Neural progenitor cell (in vitro differentiated cells): ENCODE measurements around the gene CST3. TPM values are rescaled to one million over a fixed set of nuclear protein-coding genes. Genes with fewer than 3 reads are reported as not detected.
"Not testable (repeated sequence)": the region's sequence is repeated elsewhere in the genome, so short reads cannot be mapped to it uniquely, and the experiment has no call there.

ENCODE experiments used
- DNase-seq: peaks from one replicate; pipeline ENCODE4 v3.0.0-alpha.2; 2016; ENCODE audit warnings: low spot score
- H2AFZ ChIP-seq: fragments of 200-600 bp; sonication (generic); replicated peaks from 2 replicates; pipeline ENCODE4 v1.6.1; 2016; ENCODE audit warnings: antibody characterized with exemption
- H3F3A ChIP-seq: fragments of 200-600 bp; sonication (generic); 2 replicates; pipeline ENCODE4 v1.6.1; 2016; ENCODE audit warnings: antibody characterized with exemption, low read depth
- H3K27ac ChIP-seq: fragments of 200-600 bp; sonication (generic); 2 replicates; pipeline ENCODE4 v1.5.1; 2016; ENCODE audit warnings: mild to moderate bottlenecking
- H3K27me3 ChIP-seq: fragments of 200-600 bp; sonication (generic); 2 replicates; pipeline ENCODE4 v1.6.1; 2016; ENCODE audit warnings: mild to moderate bottlenecking, moderate library complexity
- H3K36me3 ChIP-seq: fragments of 200-600 bp; sonication (generic); 2 replicates; pipeline ENCODE4 v1.5.1; 2016
- H3K4me1 ChIP-seq: fragments of 200-600 bp; sonication (generic); 2 replicates; pipeline ENCODE4 v1.6.1; 2016; ENCODE audit warnings: mixed run types
- H3K4me2 ChIP-seq: fragments of 200-600 bp; sonication (generic); 2 replicates; pipeline ENCODE4 v1.6.1; 2016
- H3K4me3 ChIP-seq: fragments of 200-600 bp; sonication (generic); 2 replicates; pipeline ENCODE4 v1.5.1; 2016
- H3K79me2 ChIP-seq: fragments of 200-600 bp; sonication (generic); 2 replicates; pipeline ENCODE4 v1.6.1; 2016; ENCODE audit warnings: low read depth
- H3K9ac ChIP-seq: fragments of 200-600 bp; sonication (generic); 2 replicates; pipeline ENCODE4 v1.6.1; 2016
- H3K9me3 ChIP-seq: fragments of 200-600 bp; sonication (generic); 2 replicates; pipeline ENCODE4 v1.5.1; 2016; ENCODE audit warnings: low read depth
- H4K20me1 ChIP-seq: fragments of 200-600 bp; sonication (generic); 2 replicates; pipeline ENCODE4 v1.6.1; 2016; ENCODE audit warnings: low read depth
- H3K27ac Mint-ChIP-seq: 3 replicates; pipeline ENCODE4 v1.8.0; 2021; ENCODE audit warnings: mixed read lengths
- H3K27me3 Mint-ChIP-seq: 2 replicates; pipeline ENCODE4 v1.8.0; 2022; ENCODE audit warnings: low read depth, mild to moderate bottlenecking, inconsistent platforms, moderate library complexity, mixed read lengths; ENCODE audit not compliant: insufficient read depth
- H3K36me3 Mint-ChIP-seq: 3 replicates; pipeline ENCODE4 v1.8.0; 2021; ENCODE audit warnings: mixed read lengths
- H3K4me1 Mint-ChIP-seq: 3 replicates; pipeline ENCODE4 v1.8.0; 2021; ENCODE audit warnings: mixed read lengths
- H3K4me3 Mint-ChIP-seq: 3 replicates; pipeline ENCODE4 v1.8.0; 2021; ENCODE audit warnings: mild to moderate bottlenecking, moderate library complexity, mixed read lengths
- H3K9me3 Mint-ChIP-seq: 3 replicates; pipeline ENCODE4 v1.8.0; 2020; ENCODE audit warnings: mixed read lengths
- CTCF ChIP-seq: fragments of 200-600 bp; sonication (generic); IDR thresholded peaks from 2 replicates; pipeline ENCODE4 v1.5.1; 2017; ENCODE audit warnings: antibody characterized with exemption, mild to moderate bottlenecking
- EZH2 ChIP-seq: fragments of 200-600 bp; sonication (generic); IDR thresholded peaks from 2 replicates; pipeline ENCODE4 v1.6.1; 2017; ENCODE audit warnings: antibody characterized with exemption, mild to moderate bottlenecking, moderate library complexity
- EZH2phosphoT487 ChIP-seq: fragments of 200-600 bp; sonication (generic); IDR thresholded peaks from 2 replicates; pipeline ENCODE4 v1.6.1; 2017; ENCODE audit warnings: antibody characterized with exemption
- total RNA-seq: library from RNA; depleted of rRNA; stranded (reverse); fragments of >200 nt; gene quantifications from 2 replicates; pipeline ENCODE4 v1.2.3, GENCODE V29; 2015; ENCODE audit warnings: low replicate concordance

The CST3 gene, protein sequence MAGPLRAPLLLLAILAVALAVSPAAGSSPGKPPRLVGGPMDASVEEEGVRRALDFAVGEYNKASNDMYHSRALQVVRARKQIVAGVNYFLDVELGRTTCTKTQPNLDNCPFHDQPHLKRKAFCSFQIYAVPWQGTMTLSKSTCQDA
- 20.8 and 58.0 TPM in 2 replicates for total RNA-seq

DNA sequence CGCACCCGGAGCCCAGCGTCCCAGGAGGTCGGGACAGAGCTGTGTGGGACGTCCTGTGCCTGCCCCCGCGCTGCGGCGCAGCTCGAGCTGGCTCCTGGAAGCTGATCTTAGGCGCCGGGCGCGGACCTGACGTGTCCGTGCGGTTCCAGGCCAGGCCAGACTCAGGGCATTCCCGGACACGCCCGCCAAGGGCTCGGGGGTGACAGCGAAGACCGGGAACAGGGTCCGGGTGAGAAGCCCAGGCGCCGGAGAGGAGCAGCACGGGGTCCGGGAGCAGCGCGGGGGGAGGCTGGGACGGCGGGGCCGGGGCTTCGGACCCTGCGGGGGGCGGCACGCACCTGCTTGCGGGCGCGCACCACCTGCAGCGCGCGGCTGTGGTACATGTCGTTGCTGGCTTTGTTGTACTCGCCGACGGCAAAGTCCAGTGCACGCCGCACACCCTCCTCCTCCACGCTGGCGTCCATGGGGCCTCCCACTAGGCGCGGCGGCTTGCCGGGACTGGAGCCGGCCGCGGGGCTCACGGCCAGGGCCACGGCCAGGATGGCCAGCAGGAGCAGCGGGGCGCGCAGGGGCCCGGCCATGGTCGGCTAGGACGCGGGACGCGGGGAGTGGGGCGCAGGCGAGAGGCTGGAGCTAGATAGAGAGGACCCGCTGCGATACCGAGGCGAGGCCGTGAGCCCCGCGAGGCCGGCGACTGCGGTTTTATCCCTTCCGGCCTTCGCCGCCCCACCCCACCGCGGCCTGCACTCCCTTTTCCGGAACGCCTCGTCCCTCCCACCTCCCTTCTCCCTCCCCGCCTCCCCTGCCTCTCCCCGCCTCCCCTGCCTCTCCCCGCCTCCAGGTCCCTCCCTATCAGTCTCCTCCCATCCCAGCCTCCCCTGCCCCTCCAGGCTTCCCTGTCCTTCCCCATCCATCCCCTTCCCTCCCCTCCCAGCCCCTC is at the start of gene CST3:
Gene CST3, minus strand, starts transcription at position 674 of the 940 bp plus-strand sequence. Its CDS starts 93 bp downstream, at position 581.
- Histone ChIP-seq H3K9ac (peak within 1 kb of the TSS; percentile 21), H3K79me2 (no peaks in the 10 kb centered on the region), H3K4me2 (peak within 1 kb of the TSS; percentile 97), H3K27me3 (peaks cover 14% of the 10 kb centered on the region), H4K20me1 (peaks cover 11% of the 10 kb centered on the region), H3K4me1 (peaks cover 6% of the 10 kb centered on the region), H3F3A (peaks cover 5% of the 10 kb centered on the region), H3K4me3 (peak within 1 kb of the TSS; percentile 80), H3K27ac (no peak within 1 kb of the TSS), H2AFZ (peak within 1 kb of the TSS; percentile 74), H3K9me3 (no peaks in the 10 kb centered on the region), H3K36me3 (no peaks in the 10 kb centered on the region)
- Mint-ChIP-seq H3K4me3 (peak within 1 kb of the TSS; percentile 94), H3K9me3 (no peaks in the 10 kb centered on the region), H3K36me3 (peaks cover 6% of the 10 kb centered on the region), H3K27ac (peak within 1 kb of the TSS; percentile 82), H3K4me1 (peaks cover 14% of the 10 kb centered on the region), H3K27me3 (peaks cover 6% of the 10 kb centered on the region)
- TF ChIP-seq EZH2 = no peak
- TF ChIP-seq CTCF = no peak
- no peak for TF ChIP-seq EZH2phosphoT487
- DNase-seq = peak; percentile 85

- no peaks in the 10 kb centered on the region for H3K9me3 ChIP-seq
- Mint-ChIP-seq H3K4me3 (no peak overlapping the region), H3K4me1 (no peaks in the 10 kb centered on the region), H3K9me3 (no peaks in the 10 kb centered on the region), H3K27me3 (peaks cover 4% of the 10 kb centered on the region), H3K36me3 (no peaks in the 10 kb centered on the region), H3K27ac (no peak overlapping the region)
- H2AFZ ChIP-seq = no peak overlapping the region
- no peak overlapping the region for H3K27ac ChIP-seq
- no peaks in the 10 kb centered on the region for H4K20me1 ChIP-seq
- H3K4me2 ChIP-seq = no peak overlapping the region
- no peak for DNase-seq
- H3F3A ChIP-seq = no peaks in the 10 kb centered on the region
- no peaks in the 10 kb centered on the region for H3K27me3 ChIP-seq
- H3K79me2 ChIP-seq = no peaks in the 10 kb centered on the region
- H3K36me3 ChIP-seq = no peaks in the 10 kb centered on the region
- H3K9ac ChIP-seq = no peak overlapping the region
- H3K4me1 ChIP-seq = no peaks in the 10 kb centered on the region
- TF ChIP-seq CTCF (no peak), EZH2phosphoT487 (no peak), EZH2 (no peak)
- H3K4me3 ChIP-seq = no peak overlapping the region
These were observed 48.4 kb upstream of the CST3 start for GRCh38 chr20:23686046-23686750.

- H3K79me2 ChIP-seq, H3K9me3 ChIP-seq, DNase-seq, H3F3A ChIP-seq, H3K27me3 Mint-ChIP-seq, H3K4me2 ChIP-seq, H3K9ac ChIP-seq, H3K36me3 ChIP-seq, H4K20me1 ChIP-seq, H3K27ac ChIP-seq, H3K9me3 Mint-ChIP-seq, H3K4me3 ChIP-seq, H3K4me1 ChIP-seq, H2AFZ ChIP-seq, H3K4me3 Mint-ChIP-seq, H3K4me1 Mint-ChIP-seq, H3K27ac Mint-ChIP-seq, H3K27me3 ChIP-seq, H3K36me3 Mint-ChIP-seq: not testable (repeated sequence)
These were observed 47.8 kb upstream of the CST3 start for GRCh38 chr20:23685529-23685896.
